Neuronal stem cell (in vitro differentiated cells): ENCODE measurements around the gene LDLRAD3.

Experiments used
- DNase-seq: peaks from one replicate; pipeline ENCODE4 v3.0.0-alpha.2; 2013; ENCODE audit warnings: low spot score
- H2AFZ ChIP-seq: one replicate; pipeline ENCODE4 v1.6.1; 2013; ENCODE audit warnings: mild to moderate bottlenecking, low read length, inconsistent platforms
- H2AK5ac ChIP-seq: 2 replicates; pipeline ENCODE4 v1.6.1; 2013; ENCODE audit warnings: low read depth, mild to moderate bottlenecking, inconsistent platforms, low read length, moderate library complexity, mixed read lengths
- H2BK120ac ChIP-seq: 2 replicates; pipeline ENCODE4 v1.6.1; 2013; ENCODE audit warnings: low read depth, mild to moderate bottlenecking, inconsistent platforms, low read length, moderate library complexity, mixed read lengths
- H2BK12ac ChIP-seq: one replicate; pipeline ENCODE4 v1.6.1; 2013; ENCODE audit warnings: low read length, inconsistent platforms
- H2BK15ac ChIP-seq: 2 replicates; pipeline ENCODE4 v1.6.1; 2013; ENCODE audit warnings: mild to moderate bottlenecking, low read length, inconsistent platforms, mixed read lengths
- H2BK5ac ChIP-seq: one replicate; pipeline ENCODE4 v1.6.1; 2013; ENCODE audit warnings: inconsistent platforms, mild to moderate bottlenecking, low read length, moderate library complexity
- H3K14ac ChIP-seq: one replicate; pipeline ENCODE4 v1.6.1; 2013; ENCODE audit warnings: low read length, inconsistent platforms
- H3K18ac ChIP-seq: 2 replicates; pipeline ENCODE4 v1.6.1; 2013; ENCODE audit warnings: low read length, inconsistent platforms
- H3K23ac ChIP-seq: 2 replicates; pipeline ENCODE4 v1.6.1; 2013; ENCODE audit warnings: low read depth, mild to moderate bottlenecking, mixed read lengths, low read length, inconsistent platforms; ENCODE audit not compliant: poor library complexity
- H3K27ac ChIP-seq: replicated peaks from 3 replicates; pipeline ENCODE4 v1.5.1; 2013; ENCODE audit warnings: low read length, inconsistent platforms
- H3K27me3 ChIP-seq, 3 experiments: 2 replicates each; pipeline ENCODE4 v1.6.1; 2013; ENCODE audit warnings: low read length in 3 of 3, mild to moderate bottlenecking in 2 of 3, inconsistent platforms in 1 of 3, low read depth in 1 of 3, mixed read lengths in 1 of 3, moderate library complexity in 1 of 3; ENCODE audit not compliant: control insufficient read depth in 3 of 3, insufficient read depth in 3 of 3
- H3K36me3 ChIP-seq, 2 donors: replicated peaks in 1 of 2; 2 replicates each; pipeline ENCODE4 v1.6.1; 2013; ENCODE audit warnings: low read length in 2 of 2; ENCODE audit not compliant: control insufficient read depth in 2 of 2, insufficient read depth in 2 of 2
- H3K4ac ChIP-seq: 2 replicates; pipeline ENCODE4 v1.6.1; 2013; ENCODE audit warnings: inconsistent platforms, mild to moderate bottlenecking, low read length, moderate library complexity
- H3K4me1 ChIP-seq, 2 donors: 1 replicate in 1 of 2; 2 replicates in 1 of 2; pipeline ENCODE4 v1.6.1; 2013; ENCODE audit warnings: low read length in 2 of 2, low read depth in 1 of 2; ENCODE audit not compliant: control insufficient read depth in 2 of 2, insufficient read depth in 1 of 2
- H3K4me2 ChIP-seq: one replicate; pipeline ENCODE4 v1.6.1; 2013; ENCODE audit warnings: mild to moderate bottlenecking, low read length, inconsistent platforms; ENCODE audit not compliant: insufficient read depth, poor library complexity, severe bottlenecking
- H3K4me3 ChIP-seq, 2 donors: 2 replicates each; pipeline ENCODE4 v1.5.1; 2013; ENCODE audit warnings: low read length in 2 of 2, mild to moderate bottlenecking in 2 of 2, inconsistent platforms in 1 of 2, moderate library complexity in 1 of 2
- H3K79me1 ChIP-seq: one replicate; pipeline ENCODE4 v1.6.1; 2013; ENCODE audit warnings: low read depth, mild to moderate bottlenecking, inconsistent platforms, low read length, moderate library complexity
- H3K9ac ChIP-seq: one replicate; pipeline ENCODE4 v1.6.1; 2013; ENCODE audit warnings: mild to moderate bottlenecking, low read depth, low read length, inconsistent platforms; ENCODE audit not compliant: poor library complexity
- H3K9me3 ChIP-seq, 2 donors: replicated peaks in 1 of 2; 2 replicates each; pipeline versions ENCODE3 to v1.6.1; 2013; ENCODE audit warnings: low read length in 2 of 2, mild to moderate bottlenecking in 2 of 2, inconsistent platforms in 1 of 2, low read depth in 1 of 2, mixed read lengths in 1 of 2, moderate library complexity in 1 of 2; ENCODE audit not compliant: control insufficient read depth in 2 of 2, insufficient read depth in 1 of 2
- H4K8ac ChIP-seq: one replicate; pipeline ENCODE4 v1.6.1; 2013; ENCODE audit warnings: low read depth, mild to moderate bottlenecking, inconsistent platforms, low read length, moderate library complexity
- H4K91ac ChIP-seq: one replicate; pipeline ENCODE4 v1.6.1; 2013; ENCODE audit warnings: low read length, low read depth, mild to moderate bottlenecking, inconsistent platforms; ENCODE audit not compliant: poor library complexity
- WGBS, 2 donors: extraction: QIAGEN DNeasy Blood & Tissue Kit; methylation state at CpG; one replicate each; pipeline ENCODE4 v1.1.7; 2013; ENCODE audit warnings: missing lambda C conversion rate in 2 of 2, mixed read lengths in 1 of 2; ENCODE audit not compliant: insufficient read length in 2 of 2, insufficient replicate concordance in 1 of 2; ENCODE audit errors: extremely low coverage in 2 of 2; 5-methylcytosine and 5-hydroxymethylcytosine counted together

The LDLRAD3 gene

GRCh38 chr11:36110668-36111410, 167.0 kb downstream of the LDLRAD3 start:
- no peak for DNase-seq
- no CpG with 5 or more reads among the region's 9 CpGs for WGBS, 2 donors

GRCh38 chr11:36114095-36114494, 170.2 kb downstream of the LDLRAD3 start:
- no peak overlapping the region for H3K4me2 ChIP-seq
- no peaks in the 10 kb centered on the region for H3K27me3 ChIP-seq
- peaks cover 5% of the 10 kb centered on the region for H3K79me1 ChIP-seq
- no peak overlapping the region for H2BK120ac ChIP-seq
- DNase-seq, result no peak
- H3K9ac ChIP-seq, result no peak overlapping the region
- no peak overlapping the region for H2AK5ac ChIP-seq
- H3K14ac ChIP-seq, result no peak overlapping the region
- no peak overlapping the region for H3K27ac ChIP-seq
- no peak overlapping the region for H3K4me3 ChIP-seq
- no peak overlapping the region for H3K23ac ChIP-seq
- H2BK15ac ChIP-seq, result no peak overlapping the region
- no peak overlapping the region for H3K4ac ChIP-seq
- peaks cover 14 to 39% of the 10 kb centered on the region in 2 donors for H3K9me3 ChIP-seq
- peaks cover 15 to 23% of the 10 kb centered on the region in 2 donors for H3K4me1 ChIP-seq
- no peak overlapping the region for H3K18ac ChIP-seq
- no peak overlapping the region for H2BK12ac ChIP-seq
- no CpG with 5 or more reads among the region's 7 CpGs for WGBS, 2 donors
- H4K91ac ChIP-seq, result no peak overlapping the region
- no peak overlapping the region for H4K8ac ChIP-seq
- H2BK5ac ChIP-seq, result no peak overlapping the region
- peaks cover 14 to 56% of the 10 kb centered on the region in 2 donors for H3K36me3 ChIP-seq
- H2AFZ ChIP-seq, result no peak overlapping the region

More at GRCh38 chr11:36110668-36111410, 167.0 kb downstream of the LDLRAD3 start:
- peak overlapping the region; percentile 47 for H2BK12ac ChIP-seq
- peak overlapping the region; percentile 16 for H4K91ac ChIP-seq
- H2BK120ac ChIP-seq, result peak overlapping the region; percentile 90
- no peaks in the 10 kb centered on the region for H3K27me3 ChIP-seq
- H3K9me3 ChIP-seq, result peaks cover 14 to 47% of the 10 kb centered on the region in 2 donors
- H2AK5ac ChIP-seq, result peak overlapping the region; percentile 61
- H3K18ac ChIP-seq, result peak overlapping the region; percentile 87
- peaks cover 14 to 57% of the 10 kb centered on the region in 2 donors for H3K36me3 ChIP-seq
- H2AFZ ChIP-seq, result no peak overlapping the region
- H3K4me3 ChIP-seq, result no peak overlapping the region
- H3K4me2 ChIP-seq, result peak overlapping the region; percentile 54
- H3K27ac ChIP-seq, result peak overlapping the region; percentile 99
- peak overlapping the region; percentile 66 for H4K8ac ChIP-seq
- H2BK5ac ChIP-seq, result peak overlapping the region; percentile 93
- no peak overlapping the region for H2BK15ac ChIP-seq
- H3K14ac ChIP-seq, result no peak overlapping the region
- H3K4me1 ChIP-seq, result peaks cover 27 to 29% of the 10 kb centered on the region in 2 donors
- H3K23ac ChIP-seq, result no peak overlapping the region
- H3K9ac ChIP-seq, result peak overlapping the region; percentile 24
- H3K4ac ChIP-seq, result peak overlapping the region; percentile 20
- H3K79me1 ChIP-seq, result peaks cover 7% of the 10 kb centered on the region

- Histone ChIP-seq H2BK5ac (no peak overlapping the region), H3K9me3 (peaks cover 14 to 39% of the 10 kb centered on the region in 2 donors), H2AFZ (no peak overlapping the region), H4K91ac (no peak overlapping the region), H3K4me3 (no peak overlapping the region), H3K4me1 (peaks cover 9 to 10% of the 10 kb centered on the region in 2 donors), H3K4ac (no peak overlapping the region), H2AK5ac (no peak overlapping the region), H2BK15ac (no peak overlapping the region), H3K9ac (no peak overlapping the region), H4K8ac (no peak overlapping the region), H3K14ac (no peak overlapping the region), H2BK12ac (no peak overlapping the region), H3K36me3 (peaks cover 14 to 56% of the 10 kb centered on the region in 2 donors), H3K4me2 (no peak overlapping the region), H3K18ac (peak overlapping the region; percentile 58), H3K79me1 (peaks cover 5% of the 10 kb centered on the region), H3K27ac (no peak overlapping the region), H3K23ac (no peak overlapping the region), H2BK120ac (no peak overlapping the region), H3K27me3 (no peaks in the 10 kb centered on the region)
- no peak for DNase-seq
- WGBS, 2 donors, result no CpG with 5 or more reads among the region's 9 CpGs
These were observed 171.5 kb downstream of the LDLRAD3 start for GRCh38 chr11:36115378-36115801.

GRCh38 chr11:36116161-36116560, 172.3 kb downstream of the LDLRAD3 start:
- no peak overlapping the region for H3K23ac ChIP-seq
- peaks cover 14 to 56% of the 10 kb centered on the region in 2 donors for H3K36me3 ChIP-seq
- no peak overlapping the region for H2AK5ac ChIP-seq
- H2BK12ac ChIP-seq, result no peak overlapping the region
- H3K4me1 ChIP-seq, result peaks cover 2 to 3% of the 10 kb centered on the region in 2 donors
- no peak overlapping the region for H3K18ac ChIP-seq
- H3K27ac ChIP-seq, result no peak overlapping the region
- H3K4me3 ChIP-seq, result no peak overlapping the region
- no peak overlapping the region for H2BK5ac ChIP-seq
- no peak overlapping the region for H2AFZ ChIP-seq
- H3K79me1 ChIP-seq, result peaks cover 5% of the 10 kb centered on the region
- no peak overlapping the region for H3K14ac ChIP-seq
- H4K8ac ChIP-seq, result no peak overlapping the region
- WGBS, 2 donors, result no CpG with 5 or more reads among the region's 6 CpGs
- H3K4ac ChIP-seq, result no peak overlapping the region
- no peak overlapping the region for H4K91ac ChIP-seq
- DNase-seq, result no peak
- no peak overlapping the region for H2BK15ac ChIP-seq
- peaks cover 14 to 39% of the 10 kb centered on the region in 2 donors for H3K9me3 ChIP-seq
- H2BK120ac ChIP-seq, result no peak overlapping the region
- no peak overlapping the region for H3K9ac ChIP-seq
- H3K27me3 ChIP-seq, result no peaks in the 10 kb centered on the region
- H3K4me2 ChIP-seq, result no peak overlapping the region
